HFF-Myc (cell line): ENCODE results near the gene TNKS2.

Experiments
- DNase-seq: peaks from one replicate; pipeline ENCODE4 v3.0.0-alpha.2; 2011; ENCODE audit warnings: low read depth; ENCODE audit errors: extremely low read depth
- H3K4me3 ChIP-seq: replicated peaks from 2 replicates; pipeline ENCODE4 v1.5.1; 2011; ENCODE audit warnings: low read depth, mild to moderate bottlenecking, control low read depth, low read length
- TF ChIP-seq, protein P1 (sequence below): IDR thresholded peaks from 2 replicates; pipeline ENCODE4 v1.5.1; 2012; ENCODE audit warnings: mild to moderate bottlenecking, low read depth, low read length, control low read depth; ENCODE audit errors: missing control alignments

Gene TNKS2

GRCh38 chr10:91820144-91820543 lies 21.9 kb downstream of the TNKS2 start:
- no peak for DNase-seq
- no peak overlapping the region for H3K4me3 ChIP-seq
- TF ChIP-seq, protein P1, sequence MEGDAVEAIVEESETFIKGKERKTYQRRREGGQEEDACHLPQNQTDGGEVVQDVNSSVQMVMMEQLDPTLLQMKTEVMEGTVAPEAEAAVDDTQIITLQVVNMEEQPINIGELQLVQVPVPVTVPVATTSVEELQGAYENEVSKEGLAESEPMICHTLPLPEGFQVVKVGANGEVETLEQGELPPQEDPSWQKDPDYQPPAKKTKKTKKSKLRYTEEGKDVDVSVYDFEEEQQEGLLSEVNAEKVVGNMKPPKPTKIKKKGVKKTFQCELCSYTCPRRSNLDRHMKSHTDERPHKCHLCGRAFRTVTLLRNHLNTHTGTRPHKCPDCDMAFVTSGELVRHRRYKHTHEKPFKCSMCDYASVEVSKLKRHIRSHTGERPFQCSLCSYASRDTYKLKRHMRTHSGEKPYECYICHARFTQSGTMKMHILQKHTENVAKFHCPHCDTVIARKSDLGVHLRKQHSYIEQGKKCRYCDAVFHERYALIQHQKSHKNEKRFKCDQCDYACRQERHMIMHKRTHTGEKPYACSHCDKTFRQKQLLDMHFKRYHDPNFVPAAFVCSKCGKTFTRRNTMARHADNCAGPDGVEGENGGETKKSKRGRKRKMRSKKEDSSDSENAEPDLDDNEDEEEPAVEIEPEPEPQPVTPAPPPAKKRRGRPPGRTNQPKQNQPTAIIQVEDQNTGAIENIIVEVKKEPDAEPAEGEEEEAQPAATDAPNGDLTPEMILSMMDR: no peak

- TF ChIP-seq, protein P1: no peak
- no peak for DNase-seq
Measured at GRCh38 chr10:91824076-91824475, 25.9 kb downstream of the TNKS2 start.

GRCh38 chr10:91829268-91829667 lies 31.0 kb downstream of the TNKS2 start:
- TF ChIP-seq, protein P1: no peak
- no peak for DNase-seq
- H3K4me3 ChIP-seq: no peak overlapping the region

More at GRCh38 chr10:91824076-91824475, 25.9 kb downstream of the TNKS2 start:
- no peak overlapping the region for H3K4me3 ChIP-seq

- H3K4me3 ChIP-seq: no peak overlapping the region
- DNase-seq: no peak
- TF ChIP-seq, protein P1: no peak
Measured at GRCh38 chr10:91838199-91838598, 40.0 kb downstream of the TNKS2 start.

GRCh38 chr10:91843083-91843482 lies 44.9 kb downstream of the TNKS2 start:
- TF ChIP-seq, protein P1: no peak
- DNase-seq: no peak
- H3K4me3 ChIP-seq: no peak overlapping the region

DNA sequence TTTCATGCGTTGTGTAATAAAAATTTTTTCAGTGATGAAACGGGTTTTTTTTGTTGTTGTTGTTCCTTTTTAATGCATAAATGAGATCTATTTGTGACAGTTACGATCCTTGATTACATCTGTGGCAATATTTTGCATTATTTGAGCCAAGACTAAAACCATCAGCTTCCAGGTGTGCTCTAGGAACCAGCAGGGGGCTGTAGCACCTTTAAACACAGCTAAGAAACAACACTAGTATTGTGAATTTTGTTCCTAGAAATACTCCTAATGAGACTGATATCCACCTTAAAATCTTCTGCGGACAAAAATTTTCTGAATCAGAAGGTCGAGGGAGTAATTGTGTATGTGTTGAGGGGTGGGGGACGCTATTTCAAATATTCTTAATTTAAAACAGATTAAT lies 58.4 kb downstream of the TNKS2 start:
- DNase-seq: no peak
- no peak overlapping the region for H3K4me3 ChIP-seq
- TF ChIP-seq, protein P1: peak; percentile 50

- no peak overlapping the region for H3K4me3 ChIP-seq
- TF ChIP-seq, protein P1: no peak
- DNase-seq: no peak
Measured at GRCh38 chr10:91860885-91861284, 62.7 kb downstream of the TNKS2 start.
